Upper lobe of left lung (tissue), 6 donors: ENCODE results near the gene OR13D1. TPM values are rescaled to one million over a fixed set of nuclear protein-coding genes. Genes with fewer than 3 reads are reported as not detected.
"Not testable (repeated sequence)": the region's sequence is repeated elsewhere in the genome, so short reads cannot be mapped to it uniquely, and the experiment has no call there.

Experiments used
- ATAC-seq, 2 donors: fragments of 200-7000 bp; cut with Tn5 transposase; one replicate each; pipeline ENCODE4 v1.9.1; 2022; ENCODE audit warnings: mild to moderate bottlenecking in 2 of 2, moderate library complexity in 2 of 2; ENCODE audit not compliant: low FRiP score in 2 of 2
- DNase-seq, 2 donors: peaks; one replicate each; pipeline ENCODE4 v3.0.0-alpha.2; 2019 to 2020
- H3K27ac ChIP-seq, 4 donors: fragments of 200-600 bp; sonication (generic); one replicate each; pipeline ENCODE4 v1.5.1; 2016 to 2019
- H3K27me3 ChIP-seq, 4 donors: fragments of 200-600 bp; sonication (generic); one replicate each; pipeline ENCODE4 v1.5.1; 2017 to 2019
- H3K36me3 ChIP-seq, 4 donors: fragments of 200-600 bp; sonication (generic); one replicate each; pipeline ENCODE4 v1.5.1; 2016 to 2019
- H3K4me1 ChIP-seq, 4 donors: fragments of 200-600 bp; sonication (generic); one replicate each; pipeline ENCODE4 v1.5.1; 2018 to 2019
- H3K4me3 ChIP-seq, 4 donors: fragments of 200-600 bp; sonication (generic); one replicate each; pipeline ENCODE4 v1.5.1; 2017 to 2019; ENCODE audit warnings: mild to moderate bottlenecking in 2 of 4, moderate library complexity in 1 of 4
- H3K9me3 ChIP-seq, 4 donors: fragments of 200-600 bp; sonication (generic); one replicate each; pipeline ENCODE4 v1.5.1; 2018 to 2019
- CTCF ChIP-seq, 6 experiments: fragments of 450-650 bp in 4 of 6; fragments of 200-600 bp in 2 of 6; sonication (generic) in 2 of 6; IDR thresholded peaks; one replicate each; pipeline ENCODE4 v1.5.1; 2016 to 2019; ENCODE audit warnings: antibody characterized with exemption in 6 of 6
- EP300 ChIP-seq, 4 donors: sonication (generic); formaldehyde crosslinking; IDR thresholded peaks; one replicate each; pipeline ENCODE4 v1.5.1; 2017; ENCODE audit warnings: antibody characterized with exemption in 4 of 4, control low read depth in 2 of 4
- POLR2A ChIP-seq, 4 donors: fragments of 450-650 bp; IDR thresholded peaks; one replicate each; pipeline ENCODE4 v1.5.1; 2016 to 2017; ENCODE audit warnings: antibody characterized with exemption in 4 of 4, mild to moderate bottlenecking in 2 of 4
- POLR2AphosphoS5 ChIP-seq, 2 donors: sonication (generic); formaldehyde crosslinking; IDR thresholded peaks; one replicate each; pipeline ENCODE4 v1.5.1; 2017; ENCODE audit warnings: antibody characterized with exemption in 2 of 2
- WGBS, 2 donors: methylation state at CpG; one replicate each; pipeline ENCODE4 v1.1.5; 2017 to 2018; 5-methylcytosine and 5-hydroxymethylcytosine counted together
- total RNA-seq, 6 donors: library from RNA; depleted of rRNA in 4 of 6; stranded (reverse); fragments of >200 nt in 4 of 6; gene quantifications; one replicate each; pipeline versions ENCODE4 v1.1.0 to v1.2.1, GENCODE V29; 2016 to 2021
- donor health status: DM: no; HTN: no; CAD: no; lungs with moderate emphysema.
- donor health status: DM: no; HTN: yes; CAD: no; lungs with severe emphysema.

OR13D1 gene
- total RNA-seq, 6 donors from 2014 or later, result not detected

GRCh38 chr9:104686081-104686480, 8.2 kb upstream of the OR13D1 start:
- no peak overlapping the region for H3K4me3 ChIP-seq
- H3K27me3 ChIP-seq, result no peaks in the 10 kb centered on the region
- TF ChIP-seq POLR2AphosphoS5 (IDR thresholded peaks at IDR 0.05) (no peak), EP300 (IDR thresholded peaks at IDR 0.05) (no peak), CTCF (IDR thresholded peaks at IDR 0.05) (no peak), POLR2A (IDR thresholded peaks at IDR 0.05) (no peak)
- no peaks in the 10 kb centered on the region for H3K4me1 ChIP-seq
- WGBS, 2 donors, result 50 to 57% methylated on average over 2 of the region's 2 CpGs
- H3K9me3 ChIP-seq, result no peaks in the 10 kb centered on the region
- no peaks in the 10 kb centered on the region for H3K36me3 ChIP-seq
- H3K27ac ChIP-seq, result no peak overlapping the region
- DNase-seq (no peak), ATAC-seq (no peak)

- Histone ChIP-seq H3K36me3 (no peaks in the 10 kb centered on the region), H3K4me3 (no peak overlapping the region), H3K9me3 (no peaks in the 10 kb centered on the region), H3K27me3 (no peaks in the 10 kb centered on the region), H3K4me1 (no peaks in the 10 kb centered on the region), H3K27ac (no peak overlapping the region)
- no peak for TF ChIP-seq EP300 (IDR thresholded peaks at IDR 0.05)
- TF ChIP-seq CTCF (IDR thresholded peaks at IDR 0.05), result no peak
- TF ChIP-seq POLR2A (IDR thresholded peaks at IDR 0.05), result no peak
- no peak for TF ChIP-seq POLR2AphosphoS5 (IDR thresholded peaks at IDR 0.05)
- ATAC-seq (no peak), DNase-seq (no peak)
- WGBS, 2 donors, result 88 to 94% methylated on average over 3 of the region's 3 CpGs
These were observed 6.0 kb downstream of the OR13D1 start for GRCh38 chr9:104700306-104700705.

GRCh38 chr9:104708737-104709136, 14.4 kb downstream of the OR13D1 start:
- H3K27me3 ChIP-seq, H3K36me3 ChIP-seq, H3K9me3 ChIP-seq, H3K27ac ChIP-seq, H3K4me1 ChIP-seq, H3K4me3 ChIP-seq, ATAC-seq, DNase-seq: not testable (repeated sequence)
- WGBS, 2 donors, result 47 to 57% methylated on average over 1 of the region's 1 CpG

- no peaks in the 10 kb centered on the region for H3K27me3 ChIP-seq
- no peaks in the 10 kb centered on the region for H3K9me3 ChIP-seq
These were observed 17.3 kb downstream of the OR13D1 start for GRCh38 chr9:104711604-104712003.

GRCh38 chr9:104725014-104725413, 30.7 kb downstream of the OR13D1 start:
- Histone ChIP-seq H3K9me3 (no peaks in the 10 kb centered on the region), H3K4me3 (no peak overlapping the region), H3K27me3 (no peaks in the 10 kb centered on the region), H3K36me3 (no peaks in the 10 kb centered on the region), H3K4me1 (no peaks in the 10 kb centered on the region), H3K27ac (no peak overlapping the region)
- 74 to 87% methylated on average over 5 of the region's 5 CpGs for WGBS, 2 donors
- ATAC-seq (no peak), DNase-seq (no peak)
- TF ChIP-seq POLR2AphosphoS5 (IDR thresholded peaks at IDR 0.05) (no peak), POLR2A (IDR thresholded peaks at IDR 0.05) (no peak), EP300 (IDR thresholded peaks at IDR 0.05) (no peak), CTCF (IDR thresholded peaks at IDR 0.05) (no peak)

More at GRCh38 chr9:104711604-104712003, 17.3 kb downstream of the OR13D1 start:
- WGBS, 2 donors, result 77% methylated on average over 4 of the region's 4 CpGs
- H3K36me3 ChIP-seq, result no peaks in the 10 kb centered on the region
- DNase-seq (no peak), ATAC-seq (no peak)
- TF ChIP-seq EP300 (IDR thresholded peaks at IDR 0.05), result no peak
- no peak for TF ChIP-seq POLR2A (IDR thresholded peaks at IDR 0.05)
- TF ChIP-seq CTCF (IDR thresholded peaks at IDR 0.05), result no peak
- no peak for TF ChIP-seq POLR2AphosphoS5 (IDR thresholded peaks at IDR 0.05)
- H3K4me3 ChIP-seq, result no peak overlapping the region
- no peaks in the 10 kb centered on the region for H3K4me1 ChIP-seq
- H3K27ac ChIP-seq, result no peak overlapping the region
